H9 (cell line): ENCODE measurements around the gene SLC30A5. TPM values are rescaled to one million over a fixed set of nuclear protein-coding genes. Genes with fewer than 3 reads are reported as not detected.

Experiments
- DNase-seq: peaks from one replicate; pipeline ENCODE4 v3.0.0-alpha.2; 2017
- H2AFZ ChIP-seq: one replicate; pipeline ENCODE4 v1.6.1; 2013; ENCODE audit warnings: mild to moderate bottlenecking, low read length, control low read depth, moderate library complexity
- H2AK5ac ChIP-seq: 2 replicates; pipeline ENCODE4 v1.6.1; 2013; ENCODE audit warnings: low read length, control low read depth, mixed read lengths; ENCODE audit not compliant: insufficient read length
- H2BK120ac ChIP-seq: one replicate; pipeline ENCODE4 v1.6.1; 2013; ENCODE audit warnings: low read depth, mild to moderate bottlenecking, low read length, control low read depth, inconsistent platforms; ENCODE audit not compliant: poor library complexity, severe bottlenecking
- H2BK12ac ChIP-seq: 2 replicates; pipeline ENCODE4 v1.6.1; 2013; ENCODE audit warnings: low read length, control low read depth, mixed read lengths, low read depth; ENCODE audit not compliant: insufficient read length
- H2BK15ac ChIP-seq: 2 replicates; pipeline ENCODE4 v1.6.1; 2013; ENCODE audit warnings: low read depth, low read length, control low read depth
- H2BK20ac ChIP-seq: one replicate; pipeline ENCODE4 v1.6.1; 2013; ENCODE audit warnings: low read depth, mild to moderate bottlenecking, low read length, control low read depth, inconsistent platforms; ENCODE audit not compliant: poor library complexity, severe bottlenecking
- H2BK5ac ChIP-seq: 2 replicates; pipeline ENCODE4 v1.6.1; 2013; ENCODE audit warnings: low read length, control low read depth, mixed read lengths; ENCODE audit not compliant: insufficient read length
- H3K14ac ChIP-seq: 2 replicates; pipeline ENCODE4 v1.6.1; 2013; ENCODE audit warnings: low read length, control low read depth; ENCODE audit not compliant: insufficient read depth
- H3K18ac ChIP-seq: 2 replicates; pipeline ENCODE4 v1.6.1; 2013; ENCODE audit warnings: low read depth, mild to moderate bottlenecking, mixed read lengths, low read length, control low read depth; ENCODE audit not compliant: insufficient read length
- H3K23ac ChIP-seq: 2 replicates; pipeline ENCODE4 v1.6.1; 2013; ENCODE audit warnings: low read length, control low read depth, mixed read lengths, low read depth; ENCODE audit not compliant: insufficient read length
- H3K23me2 ChIP-seq: 2 replicates; pipeline ENCODE4 v1.6.1; 2013; ENCODE audit warnings: low read depth, mild to moderate bottlenecking, mixed read lengths, low read length, control low read depth; ENCODE audit not compliant: insufficient read length, poor library complexity, severe bottlenecking
- H3K27ac ChIP-seq: 2 replicates; pipeline ENCODE4 v1.5.1; 2013; ENCODE audit warnings: low read length, control low read depth, mixed read lengths, low read depth; ENCODE audit not compliant: insufficient read length
- H3K27me3 ChIP-seq: 2 replicates; pipeline ENCODE4 v1.6.1; 2013; ENCODE audit warnings: low read length, control low read depth, inconsistent platforms; ENCODE audit not compliant: insufficient read depth
- H3K4ac ChIP-seq: 2 replicates; pipeline ENCODE4 v1.6.1; 2013; ENCODE audit warnings: low read depth, mild to moderate bottlenecking, control low read depth, inconsistent platforms, low read length, moderate library complexity
- H3K4me1 ChIP-seq: 2 replicates; pipeline ENCODE4 v1.6.1; 2013; ENCODE audit warnings: low read length, control low read depth, inconsistent platforms; ENCODE audit not compliant: insufficient read depth
- H3K4me2 ChIP-seq: 2 replicates; pipeline ENCODE4 v1.6.1; 2013; ENCODE audit warnings: low read length, control low read depth, mixed read lengths; ENCODE audit not compliant: insufficient read length, insufficient read depth
- H3K56ac ChIP-seq: 2 replicates; pipeline ENCODE4 v1.6.1; 2013; ENCODE audit warnings: low read depth, mild to moderate bottlenecking, mixed read lengths, low read length, control low read depth; ENCODE audit not compliant: insufficient read length
- H3K79me1 ChIP-seq: 2 replicates; pipeline ENCODE4 v1.6.1; 2013; ENCODE audit warnings: low read depth, mild to moderate bottlenecking, moderate library complexity, low read length, control low read depth, inconsistent platforms; ENCODE audit not compliant: insufficient read depth, poor library complexity, severe bottlenecking
- H3K79me2 ChIP-seq: 2 replicates; pipeline ENCODE4 v1.6.1; 2013; ENCODE audit warnings: low read length, control low read depth, inconsistent platforms; ENCODE audit not compliant: insufficient read depth
- H3K9ac ChIP-seq: 2 replicates; pipeline ENCODE4 v1.6.1; 2013; ENCODE audit warnings: low read length, control low read depth, mixed read lengths; ENCODE audit not compliant: insufficient read length; ENCODE audit errors: extremely low read depth
- H3K9me3 ChIP-seq: one replicate; pipeline ENCODE4 v1.6.1; 2013; ENCODE audit warnings: low read depth, low read length, inconsistent platforms; ENCODE audit not compliant: control insufficient read depth
- H3T11ph ChIP-seq: one replicate; pipeline ENCODE4 v1.6.1; 2013; ENCODE audit warnings: mild to moderate bottlenecking, low read length, control low read depth, inconsistent platforms
- H4K20me1 ChIP-seq: one replicate; pipeline ENCODE4 v1.6.1; 2013; ENCODE audit not compliant: control insufficient read depth, insufficient read length, insufficient read depth
- H4K5ac ChIP-seq: 2 replicates; pipeline ENCODE4 v1.6.1; 2013; ENCODE audit warnings: low read depth, mild to moderate bottlenecking, mixed read lengths, low read length, control low read depth; ENCODE audit not compliant: insufficient read length
- H4K8ac ChIP-seq: replicated peaks from 2 replicates; pipeline ENCODE4 v1.6.1; 2013; ENCODE audit warnings: low read length, control low read depth, mixed read lengths, low read depth; ENCODE audit not compliant: insufficient read length
- H4K91ac ChIP-seq: 2 replicates; pipeline ENCODE4 v1.6.1; 2013; ENCODE audit warnings: low read depth, mild to moderate bottlenecking, moderate library complexity, mixed read lengths, low read length, control low read depth; ENCODE audit not compliant: insufficient read length
- H3K27ac Mint-ChIP-seq, 3 experiments: 2 replicates in 2 of 3; 3 replicates in 1 of 3; pipeline ENCODE4 v1.8.0; 2020 to 2021; ENCODE audit warnings: mixed read lengths in 3 of 3, mild to moderate bottlenecking in 1 of 3, moderate library complexity in 1 of 3
- H3K27me3 Mint-ChIP-seq: 2 replicates; pipeline ENCODE4 v1.8.0; 2021; ENCODE audit warnings: low read depth, mild to moderate bottlenecking, moderate library complexity, mixed read lengths
- H3K36me3 Mint-ChIP-seq, 3 experiments: 2 replicates in 2 of 3; 3 replicates in 1 of 3; pipeline ENCODE4 v1.8.0; 2020 to 2021; ENCODE audit warnings: low read depth in 3 of 3, mixed read lengths in 3 of 3; ENCODE audit not compliant: insufficient read depth in 1 of 3
- H3K4me1 Mint-ChIP-seq, 2 experiments: 2 replicates each; pipeline ENCODE4 v1.8.0; 2020; ENCODE audit warnings: mixed read lengths in 2 of 2
- H3K4me3 Mint-ChIP-seq, 2 experiments: 2 replicates in 1 of 2; 3 replicates in 1 of 2; pipeline ENCODE4 v1.8.0; 2020 to 2021; ENCODE audit warnings: mild to moderate bottlenecking in 2 of 2, mixed read lengths in 2 of 2, moderate library complexity in 1 of 2
- H3K9me3 Mint-ChIP-seq, 2 experiments: 2 replicates in 1 of 2; 3 replicates in 1 of 2; pipeline ENCODE4 v1.8.0; 2020; ENCODE audit warnings: mild to moderate bottlenecking in 2 of 2, mixed read lengths in 2 of 2, moderate library complexity in 1 of 2
- WGBS: extraction: QIAGEN DNeasy Blood & Tissue Kit; methylation state at CpG from one replicate; pipeline ENCODE4 v1.1.7; 2013; ENCODE audit warnings: missing lambda C conversion rate, low lambda C conversion rate, mixed read lengths; ENCODE audit not compliant: insufficient read length; ENCODE audit errors: extremely low coverage; 5-methylcytosine and 5-hydroxymethylcytosine counted together
- total RNA-seq: library from RNA; stranded (reverse); gene quantifications from 2 replicates; pipeline ENCODE4 v1.2.1, GENCODE V29; 2021
- TF ChIP-seq, protein P1 (sequence below): fragments of 200-600 bp; sonication (generic); conservative IDR thresholded peaks from 3 replicates; pipeline ENCODE4 v1.8.0; 2021; ENCODE audit warnings: antibody characterized with exemption, mild to moderate bottlenecking

The SLC30A5 gene
- total RNA-seq, 1 experiment from 2014 or later = 33.7 TPM

DNA sequence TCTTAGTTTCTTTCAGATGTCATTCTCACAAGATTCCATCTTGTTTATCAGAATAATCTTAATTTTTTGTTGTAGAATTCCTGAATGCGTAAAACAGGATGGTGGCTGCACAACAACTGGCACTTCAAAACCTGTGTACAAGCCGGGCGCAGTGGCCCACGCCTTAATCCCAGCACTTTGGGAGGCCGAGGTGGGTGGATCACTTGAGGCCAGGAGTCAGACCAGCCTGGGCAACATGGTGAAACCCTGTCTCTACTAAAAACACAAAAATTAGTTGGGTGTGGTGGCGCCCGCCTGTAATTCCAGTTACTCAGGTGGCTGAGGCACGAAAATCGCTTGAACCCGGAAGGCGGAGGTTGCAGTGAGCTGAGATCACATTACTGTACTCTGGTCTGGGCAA is 62.6 kb downstream of the SLC30A5 start:
- DNase-seq = no peak
- Histone ChIP-seq H3K27me3 (no peaks in the 10 kb centered on the region), H2BK5ac (no peak overlapping the region), H4K91ac (no peak overlapping the region), H3K9ac (no peak overlapping the region), H3K23ac (no peak overlapping the region), H2BK15ac (no peak overlapping the region), H2BK20ac (no peak overlapping the region), H3K14ac (no peak overlapping the region), H2BK120ac (no peak overlapping the region), H3K56ac (no peak overlapping the region), H2AK5ac (no peak overlapping the region), H2BK12ac (no peak overlapping the region), H4K8ac (no peak overlapping the region), H3K23me2 (no peaks in the 10 kb centered on the region), H3K9me3 (no peaks in the 10 kb centered on the region), H3K79me2 (no peaks in the 10 kb centered on the region), H3T11ph (no peak overlapping the region), H4K20me1 (no peaks in the 10 kb centered on the region), H2AFZ (no peak overlapping the region), H3K4me1 (no peaks in the 10 kb centered on the region), H3K18ac (no peak overlapping the region), H3K4ac (no peak overlapping the region), H4K5ac (no peak overlapping the region), H3K4me2 (no peak overlapping the region), H3K79me1 (no peaks in the 10 kb centered on the region), H3K27ac (no peak overlapping the region)
- no peak overlapping the region for H3K4me3 Mint-ChIP-seq
- no peaks in the 10 kb centered on the region for H3K9me3 Mint-ChIP-seq
- no peak overlapping the region for H3K27ac Mint-ChIP-seq
- H3K4me1 Mint-ChIP-seq = no peaks in the 10 kb centered on the region
- H3K27me3 Mint-ChIP-seq = no peaks in the 10 kb centered on the region
- no CpG with 5 or more reads among the region's 11 CpGs for WGBS
- H3K36me3 Mint-ChIP-seq = no peaks in the 10 kb centered on the region
- TF ChIP-seq, protein P1, sequence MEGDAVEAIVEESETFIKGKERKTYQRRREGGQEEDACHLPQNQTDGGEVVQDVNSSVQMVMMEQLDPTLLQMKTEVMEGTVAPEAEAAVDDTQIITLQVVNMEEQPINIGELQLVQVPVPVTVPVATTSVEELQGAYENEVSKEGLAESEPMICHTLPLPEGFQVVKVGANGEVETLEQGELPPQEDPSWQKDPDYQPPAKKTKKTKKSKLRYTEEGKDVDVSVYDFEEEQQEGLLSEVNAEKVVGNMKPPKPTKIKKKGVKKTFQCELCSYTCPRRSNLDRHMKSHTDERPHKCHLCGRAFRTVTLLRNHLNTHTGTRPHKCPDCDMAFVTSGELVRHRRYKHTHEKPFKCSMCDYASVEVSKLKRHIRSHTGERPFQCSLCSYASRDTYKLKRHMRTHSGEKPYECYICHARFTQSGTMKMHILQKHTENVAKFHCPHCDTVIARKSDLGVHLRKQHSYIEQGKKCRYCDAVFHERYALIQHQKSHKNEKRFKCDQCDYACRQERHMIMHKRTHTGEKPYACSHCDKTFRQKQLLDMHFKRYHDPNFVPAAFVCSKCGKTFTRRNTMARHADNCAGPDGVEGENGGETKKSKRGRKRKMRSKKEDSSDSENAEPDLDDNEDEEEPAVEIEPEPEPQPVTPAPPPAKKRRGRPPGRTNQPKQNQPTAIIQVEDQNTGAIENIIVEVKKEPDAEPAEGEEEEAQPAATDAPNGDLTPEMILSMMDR = no peak
